LNCAP (cell line): Measurements from ENCODE around the gene MX1.

Source experiments
- CTCF ChIP-seq: fragments of 450-650 bp; IDR thresholded peaks from 2 replicates; pipeline ENCODE4 v1.5.1; 2017; ENCODE audit warnings: mild to moderate bottlenecking

Gene MX1

GRCh38 chr21:41388259-41388658 lies 37.8 kb upstream of the MX1 start:
- TF ChIP-seq CTCF = no peak

GRCh38 chr21:41390043-41390639 lies 35.9 kb upstream of the MX1 start:
- TF ChIP-seq CTCF = no peak

GRCh38 chr21:41393876-41394465 lies 32.1 kb upstream of the MX1 start:
- no peak for TF ChIP-seq CTCF

GRCh38 chr21:41396558-41397075 lies 29.4 kb upstream of the MX1 start:
- TF ChIP-seq CTCF = no peak

- TF ChIP-seq CTCF = no peak
Measured at GRCh38 chr21:41397471-41397891, 28.6 kb upstream of the MX1 start.

- TF ChIP-seq CTCF = no peak
Measured at GRCh38 chr21:41398251-41398650, 27.8 kb upstream of the MX1 start.

GRCh38 chr21:41398831-41399230 lies 27.2 kb upstream of the MX1 start:
- TF ChIP-seq CTCF = no peak
